Activated T-helper 1 cell treated with anti-CD3 and anti-CD28 coated beads, Interleukin-2, amount 50 U/mL, for 16 hours (primary cell): ENCODE measurements around the gene CAMKK1.
"Not testable (repeated sequence)": the region's sequence is repeated elsewhere in the genome, so short reads cannot be mapped to it uniquely, and the experiment has no call there.

ENCODE experiments used
- DNase-seq, 2 donors: peaks; one replicate each; pipeline ENCODE4 v3.0.0-alpha.2; 2020; ENCODE audit warnings: low read depth in 1 of 2, low spot score in 1 of 2

CAMKK1 gene

DNA sequence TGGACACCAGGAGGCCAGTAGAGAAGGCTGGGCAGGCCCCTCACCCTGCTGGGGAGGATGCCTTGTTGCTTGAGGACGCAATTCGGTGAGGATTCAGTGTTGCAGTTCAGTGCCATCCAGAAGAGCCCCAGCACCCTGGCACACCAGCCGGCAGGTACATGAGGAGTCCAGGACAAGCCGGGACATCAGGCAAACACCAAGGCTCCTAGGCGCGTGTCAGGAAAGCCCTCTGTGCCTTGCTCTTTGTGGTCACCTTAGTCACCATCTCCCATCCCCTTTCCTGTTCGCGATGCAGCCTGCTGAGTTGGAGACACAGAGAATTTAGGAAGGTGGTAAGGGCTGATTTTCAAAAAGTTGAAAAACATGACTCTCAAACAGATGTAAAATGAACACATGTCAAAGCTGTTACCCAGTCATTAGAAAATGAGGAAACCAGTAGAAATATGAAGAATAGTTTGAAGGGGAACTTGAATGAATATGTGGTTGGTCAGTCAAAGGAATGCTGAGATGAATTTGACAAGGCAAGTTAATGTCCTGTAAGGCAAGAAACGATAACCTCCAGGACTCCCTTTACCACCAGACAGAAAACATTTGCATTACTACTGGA lies 44.5 kb downstream of the CAMKK1 start:
- DNase-seq: no peak

DNA sequence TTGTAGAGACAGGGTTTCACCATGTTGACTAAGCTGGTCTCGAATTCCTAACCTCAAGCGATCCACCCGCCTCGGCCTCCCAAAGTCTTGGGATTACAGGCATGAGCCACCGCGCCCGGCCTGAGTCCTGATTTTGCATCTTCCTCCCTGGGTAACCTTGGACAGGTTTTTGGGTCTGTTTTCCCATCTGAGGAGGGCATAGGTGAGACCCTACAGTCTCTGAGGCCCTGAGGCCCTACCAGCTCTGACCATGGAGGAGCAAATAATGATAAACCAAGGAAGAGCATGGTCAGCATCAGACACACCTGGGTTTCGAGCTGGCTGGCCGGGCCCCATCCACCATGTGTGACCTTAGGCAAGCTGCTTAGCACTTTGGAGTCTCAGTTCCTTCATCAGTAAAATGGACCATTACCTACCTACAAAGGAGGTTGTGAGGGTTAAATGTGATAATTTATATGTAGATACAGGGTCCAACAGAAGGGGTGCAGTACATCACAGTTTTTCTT lies 45.6 kb downstream of the CAMKK1 start:
- DNase-seq: no peak

DNA sequence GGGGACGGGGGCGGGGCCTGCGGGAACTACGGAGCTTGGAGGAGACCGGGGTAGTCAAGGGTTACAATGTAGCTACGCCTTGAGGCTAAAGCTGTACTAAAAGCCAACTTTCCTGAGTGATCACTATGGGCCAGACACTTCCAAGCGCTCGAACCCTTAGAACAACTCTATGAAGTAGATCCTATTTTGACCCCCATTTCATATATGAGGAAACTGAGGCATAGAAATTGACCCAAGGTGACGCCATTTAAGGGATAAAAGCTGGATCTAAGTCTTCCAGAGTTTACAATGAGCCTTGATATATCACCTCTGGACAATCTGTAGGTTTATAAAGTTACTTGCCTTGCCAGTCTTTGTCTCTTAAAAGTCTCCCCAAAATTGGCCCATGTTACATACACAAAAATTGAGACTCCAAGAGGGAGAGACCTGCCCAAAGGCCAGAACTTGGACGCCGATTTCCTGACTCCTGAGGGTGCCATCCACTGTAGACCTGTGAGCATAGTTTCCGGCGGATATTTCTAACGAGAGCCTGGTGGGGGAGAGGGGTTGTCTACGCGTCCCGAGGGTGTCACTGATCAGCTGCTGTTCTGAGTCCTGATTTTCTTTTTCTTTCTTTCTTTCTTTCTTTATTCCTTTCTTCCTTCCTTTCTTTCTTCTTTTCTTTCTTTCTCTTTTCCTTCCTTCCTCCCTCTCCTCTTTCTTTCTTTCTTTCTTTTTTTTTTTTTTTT lies 46.3 kb downstream of the CAMKK1 start:
- DNase-seq: no peak

DNA sequence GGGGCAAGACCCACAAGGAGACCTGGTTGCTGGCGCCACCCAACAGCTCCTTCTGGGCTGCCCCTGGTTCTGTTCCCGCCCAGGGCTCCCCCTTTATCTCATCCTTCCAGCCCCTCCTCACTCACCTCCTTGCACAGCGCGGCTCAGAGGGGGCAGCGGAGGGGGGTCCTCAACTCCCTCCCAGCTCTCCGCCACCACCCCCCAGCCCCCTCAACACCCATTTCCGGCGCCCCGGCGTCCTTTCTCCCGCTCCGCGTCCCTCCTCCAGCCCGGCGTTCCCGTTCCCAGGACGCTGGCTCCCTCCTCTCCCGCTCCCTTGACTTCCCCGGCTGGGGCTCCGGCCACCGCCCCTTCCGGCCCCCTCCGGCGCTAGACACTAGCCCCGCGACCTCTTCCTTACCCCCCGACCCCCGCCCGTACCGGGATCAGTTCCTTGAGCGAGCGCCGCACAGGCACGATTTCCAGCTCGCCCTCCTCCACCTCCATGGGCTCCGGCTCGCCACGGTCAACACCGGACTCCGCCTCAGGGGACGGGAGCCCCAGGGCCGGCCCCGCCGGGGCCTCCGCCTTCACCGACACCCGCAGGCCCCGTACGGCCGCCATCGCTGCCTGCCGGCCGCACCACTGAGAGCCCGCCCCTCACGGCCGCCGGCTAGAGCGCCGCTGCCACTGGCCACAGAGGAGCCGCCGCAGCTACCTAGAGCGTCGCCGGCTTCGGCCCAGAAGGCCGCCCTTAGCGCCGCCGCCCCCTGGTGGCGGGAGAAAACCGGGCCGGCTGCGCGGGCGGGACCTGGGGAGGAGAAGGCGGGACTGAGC lies 47.0 kb downstream of the CAMKK1 start, which contains the start of gene NCBP3:
TSS of gene NCBP3 (minus strand) at position 626 of the 816 bp plus-strand sequence. CDS start at position 603, 23 bp downstream.
- peak; percentile 78 to 89 for DNase-seq

DNA sequence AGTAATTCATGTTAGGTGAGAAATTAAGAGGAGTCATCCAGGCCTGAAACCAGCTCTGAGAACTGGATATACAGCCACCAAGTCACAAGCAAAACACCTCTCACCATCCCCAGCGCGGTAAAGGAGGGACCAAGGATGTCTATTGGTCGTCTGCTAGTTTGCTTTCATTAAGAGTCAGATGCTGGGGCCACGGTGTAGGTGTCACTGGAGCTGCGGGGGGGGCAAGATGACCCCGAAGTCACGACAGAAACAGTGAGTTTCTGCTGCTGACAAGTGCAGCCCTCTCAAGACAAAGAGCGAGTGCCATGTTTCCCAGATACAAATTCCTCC lies 47.6 kb downstream of the CAMKK1 start:
- peak in 1 of 2 donors; percentile 9 for DNase-seq

DNA sequence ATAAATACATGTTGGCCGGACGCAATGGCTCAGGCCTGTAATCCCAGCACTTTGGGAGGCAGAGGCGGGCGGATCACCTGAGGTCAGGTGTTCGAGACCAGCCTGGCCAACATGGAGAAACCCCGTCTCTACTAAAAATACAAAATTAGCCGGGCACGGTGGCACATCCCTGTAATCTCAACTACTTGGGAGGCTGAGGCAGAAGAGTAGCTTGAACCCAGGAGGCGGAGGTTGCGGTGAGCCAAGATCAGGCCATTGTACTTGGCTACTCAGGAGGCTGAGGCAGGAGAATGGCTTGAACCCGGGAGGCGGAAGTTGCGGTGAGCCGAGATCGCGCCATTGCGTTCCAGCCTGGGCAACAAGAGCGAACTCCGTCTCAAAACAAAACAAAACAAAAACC lies 48.3 kb downstream of the CAMKK1 start:
- DNase-seq: not testable (repeated sequence)

DNA sequence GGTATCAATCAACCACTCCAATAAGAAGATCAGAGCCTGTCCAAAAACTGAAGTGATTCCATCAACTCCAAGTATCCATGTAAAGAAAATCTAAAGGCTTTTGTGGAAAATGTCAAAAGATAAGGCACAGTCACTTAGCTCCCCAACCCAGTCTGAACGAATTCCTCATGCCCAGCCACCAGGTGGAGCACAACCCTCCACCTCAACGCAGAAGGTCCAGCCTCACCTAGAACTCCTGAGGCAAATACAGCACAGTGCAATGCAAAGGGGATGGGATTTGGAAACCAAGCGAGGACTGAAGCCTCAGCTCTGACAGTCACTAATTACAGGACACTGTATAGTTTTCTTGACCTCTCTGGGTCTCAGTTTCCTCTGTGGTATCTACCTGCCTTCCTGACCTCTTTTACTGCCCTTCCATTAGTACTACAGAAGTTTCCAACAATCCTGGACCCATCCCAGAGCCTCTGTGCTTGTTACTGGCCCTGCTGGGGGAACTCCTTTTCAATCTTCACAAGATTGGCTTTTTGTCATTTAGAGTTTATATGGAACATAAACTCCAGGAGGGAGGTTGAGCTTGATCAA lies 48.8 kb downstream of the CAMKK1 start:
- DNase-seq: peak in 1 of 2 donors; percentile 12

DNA sequence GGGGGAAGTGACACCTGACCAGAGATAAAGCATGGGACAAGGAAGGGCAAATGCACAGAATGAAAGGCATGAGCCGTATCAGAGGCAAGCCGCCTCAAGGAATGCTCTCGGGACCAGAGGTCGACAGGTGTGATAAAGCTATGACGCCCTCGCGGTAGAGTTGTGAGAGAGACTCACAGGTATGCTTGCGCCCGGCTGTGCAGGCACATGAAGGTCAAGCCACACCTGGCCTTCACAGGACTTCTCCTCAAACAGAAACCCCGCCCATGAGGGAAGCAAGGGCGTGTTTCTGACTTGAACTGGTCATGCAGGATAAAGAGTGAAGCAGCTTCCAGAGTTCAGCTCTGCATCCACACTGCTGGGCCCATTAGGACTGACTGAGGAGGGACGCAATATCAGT lies 54.6 kb downstream of the CAMKK1 start:
- no peak for DNase-seq

DNA sequence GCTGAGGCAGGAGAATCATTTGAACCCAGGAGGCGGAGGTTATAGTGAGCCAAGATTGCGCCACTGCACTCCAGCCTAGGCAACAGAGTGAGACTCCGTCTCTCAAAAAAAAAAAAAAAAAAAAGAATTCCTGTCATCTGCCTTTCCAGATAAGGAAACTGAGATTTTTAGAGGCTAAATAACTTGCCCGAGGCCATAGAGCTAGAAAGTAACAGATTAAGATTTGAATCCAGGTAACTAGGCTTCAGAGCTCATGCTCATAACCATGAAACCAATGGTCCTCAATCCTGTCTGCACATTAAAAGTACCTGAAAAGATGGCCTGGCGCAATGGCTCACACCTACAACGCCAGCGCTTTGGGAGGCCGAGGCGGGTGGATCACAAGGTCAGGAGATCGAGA lies 56.3 kb downstream of the CAMKK1 start:
- DNase-seq: no peak

DNA sequence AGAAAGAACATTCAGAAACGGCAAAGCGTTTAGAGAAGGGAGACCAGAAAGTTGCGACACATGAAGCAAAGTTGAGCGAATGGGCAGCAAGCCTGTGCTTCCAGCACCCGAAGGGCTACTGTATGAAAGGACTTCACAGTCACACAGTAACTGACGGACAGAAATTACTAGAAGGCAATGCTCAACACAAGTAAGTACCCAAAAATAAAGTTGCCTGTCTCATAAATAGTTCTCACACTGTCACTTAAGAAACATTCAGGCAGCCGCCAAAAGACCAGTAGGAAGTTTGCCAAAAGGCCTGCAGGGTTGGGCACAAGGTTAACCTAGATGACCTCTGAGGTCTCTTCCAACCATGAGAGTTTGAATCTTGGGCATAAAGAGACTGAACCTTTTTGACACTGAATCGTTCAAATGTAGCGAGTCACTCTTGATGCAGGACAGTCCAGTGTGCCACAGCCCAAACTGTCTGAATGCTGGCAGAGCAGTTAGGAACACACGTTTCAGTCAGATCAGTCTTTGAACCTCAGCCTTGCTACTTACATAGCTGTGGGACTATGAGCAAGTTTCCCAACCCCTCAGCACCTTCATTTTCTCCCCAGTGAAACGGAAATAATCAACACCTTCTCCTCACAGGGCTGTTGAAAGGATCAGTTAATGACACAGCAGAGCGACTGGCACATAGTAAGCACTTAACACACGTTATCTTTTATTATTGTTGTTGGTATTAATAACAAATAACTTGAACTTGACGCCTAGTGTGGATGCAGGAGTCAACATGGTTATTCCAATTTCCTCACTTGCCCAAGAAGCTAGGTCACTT lies 57.2 kb downstream of the CAMKK1 start:
- no peak for DNase-seq

DNA sequence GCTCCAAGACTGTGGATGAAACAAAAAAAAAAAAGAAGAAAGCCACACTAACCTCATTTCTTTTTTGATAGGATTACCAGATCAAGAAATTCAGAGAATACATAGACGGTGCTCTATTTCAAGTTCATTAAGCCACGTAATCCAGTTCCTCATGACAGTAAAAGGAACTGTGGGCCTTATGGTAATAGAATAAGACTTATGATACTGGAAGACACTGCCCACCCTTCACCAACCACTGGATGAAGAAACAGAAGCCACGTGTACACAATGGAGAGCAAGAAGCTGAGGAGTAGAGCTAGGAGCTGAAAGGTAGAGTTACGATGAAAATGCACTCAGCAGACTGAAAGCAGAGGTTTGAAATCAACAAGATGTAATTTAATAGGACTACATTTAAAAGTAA lies 58.0 kb downstream of the CAMKK1 start:
- DNase-seq: no peak

DNA sequence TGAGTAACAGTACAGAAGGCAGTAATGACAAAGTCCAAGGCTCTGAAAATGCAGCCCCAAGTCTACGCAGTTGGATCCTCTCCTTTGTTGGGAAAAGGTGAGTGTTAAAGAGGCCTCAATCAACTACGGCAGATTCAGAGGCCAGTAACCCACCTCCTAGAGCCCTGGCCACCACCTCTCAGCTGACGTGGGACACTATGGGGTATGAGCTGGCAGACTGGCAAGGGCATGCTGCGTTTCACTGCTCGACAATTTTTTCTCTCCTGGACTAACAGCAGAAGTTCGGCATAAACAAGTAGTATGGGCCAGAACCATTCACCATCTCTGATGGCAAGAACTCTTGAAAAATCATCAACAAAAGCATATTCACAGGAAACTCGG lies 64.0 kb downstream of the CAMKK1 start:
- no peak for DNase-seq

DNA sequence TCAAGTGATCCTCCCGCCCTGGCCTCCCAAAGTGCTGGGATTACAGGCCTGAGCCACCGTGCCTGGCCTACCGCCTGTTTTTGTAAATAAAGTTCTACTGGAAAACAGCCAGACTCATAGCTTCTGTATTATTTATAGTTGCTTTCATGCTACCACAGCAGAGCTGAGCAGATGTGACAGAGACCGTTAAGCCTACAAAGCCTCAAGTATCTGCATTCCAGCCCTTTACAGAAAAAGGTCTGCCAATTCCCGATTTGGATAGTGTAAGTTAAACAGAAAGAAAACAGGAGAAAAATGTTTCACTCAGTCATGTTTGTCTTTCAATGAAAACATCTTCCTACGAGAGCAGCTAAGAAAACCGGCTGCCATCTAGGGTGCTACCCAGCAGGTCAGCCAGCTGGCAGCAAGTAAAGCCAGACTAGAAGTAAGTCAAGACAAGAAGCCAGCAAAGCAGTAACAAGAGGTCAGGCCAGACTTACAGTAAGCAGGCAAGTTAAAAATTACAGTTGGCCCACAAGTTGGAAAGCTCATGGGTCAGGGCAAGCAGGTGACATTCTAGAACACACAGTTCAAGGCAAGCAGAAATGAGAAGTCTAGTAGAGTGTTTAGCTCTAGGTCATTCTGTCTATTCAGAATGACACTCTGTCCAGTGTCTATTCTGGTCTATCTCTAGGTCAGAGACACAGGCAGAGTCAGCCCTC lies 64.6 kb downstream of the CAMKK1 start:
- DNase-seq: no peak

DNA sequence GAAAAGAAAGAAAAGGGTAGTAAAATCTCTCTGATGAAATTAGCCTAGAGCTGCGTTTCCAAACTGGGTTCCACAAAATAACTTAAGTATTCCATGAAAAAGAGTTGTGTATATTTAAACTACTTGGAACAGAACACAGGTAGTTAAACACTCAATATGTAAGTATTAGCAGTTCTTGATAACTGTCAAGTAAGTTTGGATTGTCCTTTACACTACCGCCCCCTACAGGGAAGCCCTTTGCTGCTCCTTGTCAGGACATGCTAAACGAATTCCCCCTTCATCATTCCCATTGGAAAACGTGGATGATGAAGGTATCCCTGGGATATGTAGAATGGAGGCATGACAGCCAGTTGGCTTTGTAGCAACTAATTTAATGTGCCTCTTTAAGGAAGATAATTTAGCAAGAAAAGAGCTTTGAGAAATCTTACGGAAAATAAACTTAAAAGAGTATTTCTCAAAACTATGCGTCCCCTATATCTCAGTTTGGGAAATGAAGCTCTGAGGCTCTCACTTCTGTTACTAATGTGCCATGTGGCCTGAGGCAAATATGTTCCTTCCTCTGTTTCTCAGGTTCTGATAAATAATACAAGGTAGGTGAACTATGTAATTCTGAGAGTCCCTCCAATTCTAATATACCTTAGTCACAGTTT lies 65.6 kb downstream of the CAMKK1 start:
- DNase-seq: peak; percentile 27 to 35

DNA sequence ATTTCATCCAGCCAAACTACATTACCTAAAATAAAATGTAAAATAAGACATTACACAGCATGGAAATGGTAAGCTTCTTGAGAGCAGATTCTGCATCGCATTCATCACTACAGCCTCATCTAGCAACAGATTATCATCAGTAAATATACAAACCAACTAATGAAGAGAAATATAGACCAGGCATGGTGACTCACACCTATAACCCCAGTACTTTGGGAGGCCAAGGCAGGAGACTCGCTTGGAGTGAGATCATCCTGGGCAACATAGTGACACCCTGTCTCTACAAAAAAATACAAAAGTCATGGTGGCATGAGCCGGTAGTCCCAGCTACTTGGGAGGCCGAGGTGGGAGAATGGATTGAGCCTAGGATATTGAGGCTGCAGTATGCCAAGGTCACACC lies 66.7 kb downstream of the CAMKK1 start:
- DNase-seq: no peak

DNA sequence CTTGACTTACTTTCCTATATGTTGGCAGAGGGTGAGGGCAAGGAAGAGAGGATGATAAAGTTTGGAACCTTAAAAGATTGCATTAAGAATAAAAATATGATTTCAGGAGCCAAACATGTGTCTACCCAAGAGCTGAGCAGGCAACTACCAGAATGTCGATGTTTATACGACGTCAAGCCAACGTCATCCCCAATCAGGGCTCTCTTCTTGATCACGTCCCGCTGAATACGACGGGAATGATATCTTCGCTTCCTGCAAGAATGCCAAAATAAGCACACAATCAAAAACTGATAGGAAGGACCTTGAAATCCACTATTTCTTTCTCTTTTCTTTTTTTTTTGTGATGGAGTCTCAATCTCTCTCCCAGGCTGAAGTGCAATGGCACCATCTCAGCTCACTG lies 71.8 kb downstream of the CAMKK1 start:
- DNase-seq: no peak

DNA sequence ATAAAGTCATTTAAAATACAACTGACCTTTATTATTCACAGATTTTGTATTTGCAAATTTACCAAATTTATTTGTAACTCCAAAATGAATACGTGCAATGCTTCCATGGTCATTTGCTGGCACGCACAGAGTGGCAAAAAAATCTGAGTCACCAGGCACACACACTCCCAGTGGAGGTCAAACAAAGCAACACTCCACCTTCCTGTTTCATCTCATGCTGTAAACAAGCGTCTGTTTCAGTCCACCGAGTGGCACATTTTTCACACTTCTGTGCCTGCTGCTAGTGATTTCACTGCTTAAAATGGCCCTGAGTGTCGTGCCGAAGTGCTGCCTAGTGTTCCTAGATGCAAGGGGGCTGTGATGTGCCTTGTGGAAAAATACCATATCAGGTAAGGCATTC lies 74.1 kb downstream of the CAMKK1 start:
- DNase-seq: no peak

DNA sequence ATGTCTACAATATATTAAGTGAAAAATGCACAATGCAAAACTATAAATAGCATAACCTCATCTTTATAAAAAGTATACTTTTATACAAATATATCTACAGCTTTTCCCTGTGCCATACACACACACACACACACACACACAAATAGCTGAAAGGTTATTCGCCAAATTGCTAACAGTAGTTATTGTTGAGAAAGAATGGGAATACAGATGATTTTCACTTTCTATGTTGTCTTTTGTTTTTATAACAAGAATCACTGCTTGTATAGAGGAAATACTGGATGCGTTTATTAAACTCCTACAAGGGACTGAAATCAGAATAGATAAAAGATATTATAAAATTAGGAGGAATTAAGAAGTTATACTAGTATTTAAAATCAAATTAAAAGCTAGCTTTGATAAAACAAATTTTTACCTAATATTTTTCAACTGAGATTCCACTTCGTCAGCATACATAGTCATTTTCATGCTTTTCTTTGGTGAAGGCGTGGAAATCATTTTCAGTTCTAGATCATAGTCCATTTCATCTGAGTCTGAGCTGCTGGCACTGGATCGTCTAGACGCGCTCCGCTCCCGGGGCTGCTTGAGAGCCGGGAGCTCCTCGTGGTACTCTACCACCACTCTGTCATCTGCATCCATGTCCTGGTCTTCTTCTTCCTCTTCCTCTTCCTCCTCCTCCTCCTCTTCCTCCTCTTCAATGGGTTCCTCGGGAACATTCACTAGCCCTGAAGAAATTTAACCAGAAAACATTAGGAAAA lies 74.8 kb downstream of the CAMKK1 start:
- no peak for DNase-seq

DNA sequence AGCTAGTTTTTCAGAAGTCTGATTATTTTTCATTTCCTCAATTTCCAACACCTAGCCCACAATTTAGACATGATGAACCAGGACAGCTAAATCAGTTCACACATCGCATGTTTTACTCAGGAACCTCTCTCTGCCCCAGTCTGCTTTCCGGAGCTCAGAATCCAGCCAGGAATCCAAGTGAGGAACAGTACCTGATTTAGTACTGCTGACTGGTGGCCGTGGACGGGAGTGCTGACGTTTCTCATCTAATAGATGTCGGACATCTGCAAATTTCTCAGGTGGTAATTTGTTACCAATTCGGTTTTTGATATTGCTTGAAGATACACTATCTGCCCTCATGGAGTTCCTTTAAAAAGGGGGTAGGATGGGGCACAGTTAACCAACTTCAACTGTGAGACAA lies 76.9 kb downstream of the CAMKK1 start:
- DNase-seq: no peak
